H1 (cell line): ENCODE results near the gene UBAP2. TPM values are rescaled to one million over a fixed set of nuclear protein-coding genes. Genes with fewer than 3 reads are reported as not detected.

Experiments used
- CTCF ChIA-PET: fragments of 300-600 bp; sonication (Branson Sonifier 250); formaldehyde crosslinking; loops from one replicate; lab custom pipeline; 2021; ENCODE audit not compliant: partially characterized antibody; lab: Charles Lee
- POLR2A ChIA-PET: fragments of 300-600 bp; sonication (Branson Sonifier 250); formaldehyde crosslinking; loops from one replicate; lab custom pipeline; 2021; ENCODE audit warnings: inconsistent platforms; ENCODE audit not compliant: partially characterized antibody; lab: Charles Lee
- DNase-seq, 2 experiments: peaks; one replicate each; pipeline versions ENCODE4 v3.0.0 to v3.0.0-alpha.2; 2010 to 2022; ENCODE audit warnings: low spot score in 2 of 2, low read depth in 1 of 2, mixed read lengths in 1 of 2
- FAIRE-seq: peaks from 2 replicates; lab custom pipeline; 2011; peaks lifted over from hg19 to GRCh38; lab: Jason Lieb, UNC
- H2AFZ ChIP-seq: 2 replicates; pipeline ENCODE4 v1.8.1; 2012; ENCODE audit warnings: low read length, inconsistent platforms
- H2AK5ac ChIP-seq: 2 replicates; pipeline ENCODE4 v1.6.1; 2013; ENCODE audit warnings: low read depth, low read length
- H2BK120ac ChIP-seq: replicated peaks from 2 replicates; pipeline ENCODE3; 2013; ENCODE audit warnings: low read depth, low read length, inconsistent platforms
- H2BK12ac ChIP-seq: 2 replicates; pipeline ENCODE4 v1.6.1; 2013; ENCODE audit warnings: low read depth, low read length
- H2BK15ac ChIP-seq: 2 replicates; pipeline ENCODE4 v1.6.1; 2013; ENCODE audit warnings: low read length
- H2BK20ac ChIP-seq: 2 replicates; pipeline ENCODE4 v1.6.1; 2013; ENCODE audit warnings: low read length
- H2BK5ac ChIP-seq: 2 replicates; pipeline ENCODE4 v1.6.1; 2013; ENCODE audit warnings: low read depth, low read length
- H3K14ac ChIP-seq: 2 replicates; pipeline ENCODE4 v1.6.1; 2013; ENCODE audit warnings: inconsistent platforms; ENCODE audit not compliant: insufficient read length
- H3K18ac ChIP-seq: 2 replicates; pipeline ENCODE4 v1.6.1; 2013; ENCODE audit warnings: low read length; ENCODE audit errors: extremely low read depth
- H3K23ac ChIP-seq: 2 replicates; pipeline ENCODE4 v1.6.1; 2013; ENCODE audit warnings: inconsistent platforms; ENCODE audit not compliant: insufficient read length
- H3K23me2 ChIP-seq: 2 replicates; pipeline ENCODE4 v1.6.1; 2013; ENCODE audit warnings: low read depth, low read length
- H3K27ac ChIP-seq: 2 replicates; pipeline ENCODE4 v1.6.1; 2011; ENCODE audit warnings: low read depth, low read length, inconsistent platforms
- H3K27me3 ChIP-seq, 4 experiments: replicated peaks in 1 of 4; 1 replicate in 1 of 4; 2 replicates in 3 of 4; pipeline versions ENCODE4 v1.6.1 to v1.8.1; 2011 to 2013; ENCODE audit warnings: low read length in 3 of 4, mild to moderate bottlenecking in 3 of 4, inconsistent platforms in 2 of 4, mixed read lengths in 2 of 4, moderate library complexity in 1 of 4; ENCODE audit not compliant: control insufficient read depth in 3 of 4, insufficient read depth in 3 of 4; ENCODE audit errors: extremely low read depth in 1 of 4
- H3K36me3 ChIP-seq, 4 experiments: 2 replicates each; pipeline versions ENCODE4 v1.6.1 to v1.8.1; 2011 to 2013; ENCODE audit warnings: mild to moderate bottlenecking in 4 of 4, low read length in 3 of 4, moderate library complexity in 2 of 4, control low read depth in 1 of 4, inconsistent platforms in 1 of 4; ENCODE audit not compliant: insufficient read depth in 4 of 4, control insufficient read depth in 2 of 4
- H3K4ac ChIP-seq: replicated peaks from 2 replicates; pipeline ENCODE3; 2013; ENCODE audit warnings: low read length, low read depth, mixed read lengths, inconsistent platforms; ENCODE audit not compliant: insufficient read length
- H3K4me1 ChIP-seq, 4 experiments: replicated peaks in 1 of 4; 1 replicate in 1 of 4; 2 replicates in 3 of 4; pipeline versions ENCODE4 v1.6.1 to v1.8.1; 2011 to 2013; ENCODE audit warnings: low read length in 3 of 4, inconsistent platforms in 2 of 4, mixed read lengths in 1 of 4; ENCODE audit not compliant: insufficient read depth in 4 of 4, control insufficient read depth in 3 of 4
- H3K4me2 ChIP-seq, 2 experiments: 2 replicates each; pipeline versions ENCODE4 v1.6.1 to v1.8.1; 2011 to 2013; ENCODE audit warnings: low read depth in 2 of 2, low read length in 2 of 2, control low read depth in 1 of 2, inconsistent platforms in 1 of 2, mild to moderate bottlenecking in 1 of 2; ENCODE audit not compliant: insufficient read depth in 1 of 2
- H3K4me3 ChIP-seq, 4 experiments: fragments of 200-600, 300-600 bp in 1 of 4; sonication (generic), shearing (Covaris generic), sonication (Bioruptor Twin) in 1 of 4; 2 replicates each; pipeline versions ENCODE4 v1.5.1 to v1.8.1; 2011 to 2016; ENCODE audit warnings: low read length in 4 of 4, low read depth in 3 of 4, control low read depth in 2 of 4, inconsistent platforms in 2 of 4, mild to moderate bottlenecking in 2 of 4, mixed read lengths in 1 of 4, moderate library complexity in 1 of 4; ENCODE audit not compliant: insufficient read depth in 2 of 4; ENCODE audit errors: extremely low read depth in 1 of 4
- H3K56ac ChIP-seq: replicated peaks from 2 replicates; pipeline ENCODE3; 2013; ENCODE audit warnings: low read depth, mild to moderate bottlenecking, mixed read lengths, low read length, inconsistent platforms; ENCODE audit not compliant: insufficient read length
- H3K79me1 ChIP-seq: 2 replicates; pipeline ENCODE4 v1.6.1; 2013; ENCODE audit warnings: low read depth, low read length, control low read depth
- H3K79me2 ChIP-seq, 2 experiments: 2 replicates each; pipeline versions ENCODE4 v1.6.1 to v1.8.1; 2012 to 2013; ENCODE audit warnings: low read length in 2 of 2, mild to moderate bottlenecking in 2 of 2, inconsistent platforms in 1 of 2; ENCODE audit not compliant: insufficient read depth in 2 of 2, control insufficient read depth in 1 of 2
- H3K9ac ChIP-seq, 4 experiments: replicated peaks in 1 of 4; 1 replicate in 1 of 4; 2 replicates in 3 of 4; pipeline versions ENCODE4 v1.6.1 to v1.8.1; 2011 to 2013; ENCODE audit warnings: low read depth in 3 of 4, low read length in 3 of 4, control low read depth in 2 of 4, mild to moderate bottlenecking in 2 of 4, moderate library complexity in 2 of 4, inconsistent platforms in 1 of 4; ENCODE audit errors: extremely low read depth in 1 of 4
- H3K9me3 ChIP-seq, 2 experiments: 2 replicates each; pipeline versions ENCODE4 v1.6.1 to v1.8.1; 2012 to 2013; ENCODE audit warnings: mild to moderate bottlenecking in 2 of 2, moderate library complexity in 2 of 2, control low read depth in 1 of 2, inconsistent platforms in 1 of 2, low read depth in 1 of 2, low read length in 1 of 2, mixed read lengths in 1 of 2; ENCODE audit not compliant: insufficient read depth in 2 of 2
- H4K20me1 ChIP-seq, 2 experiments: replicated peaks in 1 of 2; 2 replicates each; pipeline versions ENCODE3 to v1.8.1; 2011 to 2013; ENCODE audit warnings: inconsistent platforms in 2 of 2, low read length in 2 of 2, mild to moderate bottlenecking in 1 of 2; ENCODE audit not compliant: insufficient read depth in 2 of 2, control insufficient read depth in 1 of 2
- H4K5ac ChIP-seq: 2 replicates; pipeline ENCODE4 v1.6.1; 2013; ENCODE audit warnings: low read length, low read depth, mixed read lengths, inconsistent platforms; ENCODE audit not compliant: insufficient read length
- H4K8ac ChIP-seq: 2 replicates; pipeline ENCODE4 v1.8.0; 2013; ENCODE audit warnings: mild to moderate bottlenecking, moderate library complexity, low read length, inconsistent platforms; ENCODE audit not compliant: insufficient read depth; ENCODE audit errors: extremely low read depth
- H4K91ac ChIP-seq: replicated peaks from 2 replicates; pipeline ENCODE3; 2013; ENCODE audit warnings: low read length, mixed read lengths, inconsistent platforms; ENCODE audit not compliant: insufficient read length
- BRCA1 ChIP-seq: IDR thresholded peaks from 2 replicates; pipeline ENCODE4 v1.6.1; 2012; ENCODE audit warnings: low read depth, low read length, improper control_type of control experiment
- CHD2 ChIP-seq: IDR thresholded peaks from 2 replicates; pipeline ENCODE4 v1.6.1; 2012; ENCODE audit warnings: low read length, improper control_type of control experiment
- EZH2 ChIP-seq: fragments of 200-600 bp; sonication (generic); IDR thresholded peaks from 2 replicates; pipeline ENCODE4 v1.7.1; 2012; ENCODE audit warnings: low read depth, mild to moderate bottlenecking, moderate library complexity, low read length, inconsistent platforms; ENCODE audit not compliant: severe bottlenecking
- FOSL1 ChIP-seq: IDR thresholded peaks from 2 replicates; pipeline ENCODE4 v1.6.1; 2011; ENCODE audit warnings: mild to moderate bottlenecking, low read depth, low read length, moderate library complexity; ENCODE audit not compliant: insufficient read depth
- PHF8 ChIP-seq: fragments of 200-600 bp; sonication (generic); conservative IDR thresholded peaks from 2 replicates; pipeline ENCODE4 v1.7.1; 2012; ENCODE audit warnings: low read depth, mild to moderate bottlenecking, inconsistent platforms, low read length, moderate library complexity
- RXRA ChIP-seq: IDR thresholded peaks from 2 replicates; pipeline ENCODE4 v1.6.1; 2011; ENCODE audit warnings: low read depth, mild to moderate bottlenecking, low read length, moderate library complexity; ENCODE audit not compliant: insufficient read depth
- SIN3A ChIP-seq, 2 experiments: IDR thresholded peaks in 1 of 2; conservative IDR thresholded peaks in 1 of 2; 2 replicates each; pipeline ENCODE4 v1.6.1; 2011 to 2012; ENCODE audit warnings: low read length in 2 of 2, improper control_type of control experiment in 1 of 2, low read depth in 1 of 2, mild to moderate bottlenecking in 1 of 2
- SIRT6 ChIP-seq: IDR thresholded peaks from one replicate; pipeline ENCODE4 v1.7.1; 2012; ENCODE audit warnings: low read length, inconsistent platforms
- YY1 ChIP-seq: IDR thresholded peaks from 2 replicates; pipeline ENCODE4 v1.6.1; 2011; ENCODE audit warnings: low read depth, mild to moderate bottlenecking, low read length
- WGBS, 2 experiments: shearing (Covaris generic) in 1 of 2; methylation state at CpG; one replicate each; pipeline versions ENCODE4 v1.1.6 to v1.1.7; 2013 to 2015; ENCODE audit warnings: low lambda C conversion rate in 2 of 2, mixed read lengths in 2 of 2, inconsistent platforms in 1 of 2, low coverage in 1 of 2, missing lambda C conversion rate in 1 of 2; ENCODE audit not compliant: insufficient replicate concordance in 2 of 2, insufficient coverage in 1 of 2, insufficient read length in 1 of 2; ENCODE audit errors: extremely low coverage in 1 of 2, missing lambda C conversion rate in 1 of 2; 5-methylcytosine and 5-hydroxymethylcytosine counted together
- polyA plus RNA-seq, 7 experiments: library from polyadenylated mRNA; depleted of rRNA in 3 of 7; stranded (reverse) in 5 of 7; unstranded in 2 of 7; fragments of >200 nt in 5 of 7; fragments of 200-250 nt in 2 of 7; gene quantifications; 1 replicate in 5 of 7; 2 replicates in 1 of 7; 4 replicates in 1 of 7; pipeline versions ENCODE4 v1.2.1 to v1.2.3, GENCODE V29; 2011 to 2013; ENCODE audit warnings: missing spikeins in 2 of 7, mixed read lengths in 2 of 7
- total RNA-seq: library from RNA; stranded (reverse); fragmentation: NEBNext Ultra II Directional; extraction: Animal tissue kit (Norgen Biotek cat#: 25700); gene quantifications from 2 replicates; pipeline ENCODE4 v1.2.1, GENCODE V29; 2021
- TF ChIP-seq, protein P1 (sequence below): IDR thresholded peaks from 2 replicates; pipeline ENCODE4 v1.6.1; 2012; ENCODE audit warnings: inconsistent platforms
- TF ChIP-seq, protein P2 (sequence below), 3 experiments: IDR thresholded peaks; 1 replicate in 2 of 3; 2 replicates in 1 of 3; pipeline versions ENCODE4 v1.5.1 to v1.6.1; 2011; ENCODE audit warnings: low read length in 3 of 3, mild to moderate bottlenecking in 3 of 3, inconsistent platforms in 2 of 3, low read depth in 1 of 3, moderate library complexity in 1 of 3; ENCODE audit not compliant: insufficient read depth in 1 of 3; ENCODE audit errors: control extremely low read depth in 1 of 3

UBAP2 gene
- total and polyA plus RNA-seq, 2 of the 8 experiments (the other 6 are each of a cell fraction or from before 2014, with no cell fraction given): 75.0 to 81.4 TPM

DNA sequence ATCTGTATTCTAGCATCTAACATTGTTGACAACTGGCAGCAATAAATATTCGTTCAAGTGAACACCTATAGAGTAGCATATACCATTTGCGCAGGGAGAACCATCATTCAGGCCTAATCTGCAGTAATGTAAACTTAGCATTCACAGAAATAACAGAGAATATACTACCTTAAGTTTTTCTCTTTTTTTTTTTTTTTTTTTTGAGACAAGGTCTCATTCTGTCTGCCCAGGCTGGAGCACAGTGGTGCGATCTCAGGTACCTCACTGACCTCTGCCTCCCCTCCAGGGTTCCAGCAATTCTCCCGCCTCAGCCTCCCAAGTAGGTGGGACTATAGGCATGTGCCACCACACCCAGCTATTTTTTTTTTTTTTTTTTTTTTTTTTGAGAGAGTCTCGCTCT is 12.1 kb downstream of the UBAP2 start:
- Histone ChIP-seq H3K23ac (no peak overlapping the region), H3K18ac (no peak overlapping the region), H2BK5ac (no peak overlapping the region), H2BK20ac (no peak overlapping the region), H3K79me2 (peaks cover 19 to 84% of the 10 kb centered on the region in 2 experiments), H2BK120ac (no peak overlapping the region), H4K5ac (no peak overlapping the region), H3K4ac (no peak overlapping the region), H2BK15ac (no peak overlapping the region), H2AK5ac (no peak overlapping the region), H3K23me2 (no peaks in the 10 kb centered on the region; the same call in 1 of the 2 replicates), H3K27me3 (no peaks in the 10 kb centered on the region), H3K27ac (no peak overlapping the region), H4K91ac (no peak overlapping the region), H2BK12ac (no peak overlapping the region), H3K4me1 (no peaks in the 10 kb centered on the region), H3K4me2 (no peak overlapping the region), H3K9ac (no peak overlapping the region), H3K14ac (no peak overlapping the region), H2AFZ (no peak overlapping the region), H4K20me1 (peaks cover 8 to 11% of the 10 kb centered on the region in 2 experiments), H3K4me3 (no peak overlapping the region), H3K56ac (no peak overlapping the region), H3K9me3 (peaks cover 0 to 11% of the 10 kb centered on the region in 2 experiments; a peak in 1 of 4 replicates), H4K8ac (no peak overlapping the region), H3K36me3 (peaks cover 0 to 19% (median 5%) of the 10 kb centered on the region in 4 experiments; a peak in 2 of 8 replicates), H3K79me1 (no peaks in the 10 kb centered on the region; the same call in 1 of the 2 replicates)
- ChIA-PET CTCF (no interaction called here), POLR2A (interaction anchor here (1.4 kb wide), 1 partner anchor 11 kb away, joined by 3 read pairs; no protein-coding TSS in a partner anchor)
- DNase-seq (no peak), FAIRE-seq (no peak)
- WGBS, 2 experiments: 81% methylated on average over 2 of the region's 5 CpGs; no CpG with 5 or more reads in 1 of the 2 experiments
- no peak for TF ChIP-seq EZH2
- no peak for TF ChIP-seq CHD2
- no peak for TF ChIP-seq YY1
- TF ChIP-seq BRCA1: no peak
- no peak for TF ChIP-seq SIRT6
- TF ChIP-seq, protein P1, sequence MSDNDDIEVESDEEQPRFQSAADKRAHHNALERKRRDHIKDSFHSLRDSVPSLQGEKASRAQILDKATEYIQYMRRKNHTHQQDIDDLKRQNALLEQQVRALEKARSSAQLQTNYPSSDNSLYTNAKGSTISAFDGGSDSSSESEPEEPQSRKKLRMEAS: no peak
- TF ChIP-seq SIN3A (conservative IDR thresholded peaks at IDR 0.05 in 1 of 2, IDR thresholded peaks at IDR 0.05 in 1 of 2; ENCODE audit: low read depth in 1 of 2, low read length in 2 of 2): no peak
- TF ChIP-seq RXRA: no peak
- TF ChIP-seq FOSL1: no peak
- TF ChIP-seq, protein P2, sequence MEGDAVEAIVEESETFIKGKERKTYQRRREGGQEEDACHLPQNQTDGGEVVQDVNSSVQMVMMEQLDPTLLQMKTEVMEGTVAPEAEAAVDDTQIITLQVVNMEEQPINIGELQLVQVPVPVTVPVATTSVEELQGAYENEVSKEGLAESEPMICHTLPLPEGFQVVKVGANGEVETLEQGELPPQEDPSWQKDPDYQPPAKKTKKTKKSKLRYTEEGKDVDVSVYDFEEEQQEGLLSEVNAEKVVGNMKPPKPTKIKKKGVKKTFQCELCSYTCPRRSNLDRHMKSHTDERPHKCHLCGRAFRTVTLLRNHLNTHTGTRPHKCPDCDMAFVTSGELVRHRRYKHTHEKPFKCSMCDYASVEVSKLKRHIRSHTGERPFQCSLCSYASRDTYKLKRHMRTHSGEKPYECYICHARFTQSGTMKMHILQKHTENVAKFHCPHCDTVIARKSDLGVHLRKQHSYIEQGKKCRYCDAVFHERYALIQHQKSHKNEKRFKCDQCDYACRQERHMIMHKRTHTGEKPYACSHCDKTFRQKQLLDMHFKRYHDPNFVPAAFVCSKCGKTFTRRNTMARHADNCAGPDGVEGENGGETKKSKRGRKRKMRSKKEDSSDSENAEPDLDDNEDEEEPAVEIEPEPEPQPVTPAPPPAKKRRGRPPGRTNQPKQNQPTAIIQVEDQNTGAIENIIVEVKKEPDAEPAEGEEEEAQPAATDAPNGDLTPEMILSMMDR (IDR thresholded peaks at IDR 0.05; ENCODE audit: control extremely low read depth in 1 of 3, insufficient read depth in 1 of 3, low read depth in 1 of 3, low read length in 3 of 3): no peak
- no peak for TF ChIP-seq PHF8
